Upper lobe of left lung (tissue), 6 donors: ENCODE measurements around the gene KIF21B. TPM values are rescaled to one million over a fixed set of nuclear protein-coding genes. Genes with fewer than 3 reads are reported as not detected.
A peak's percentile ranks its signal among the peaks of the same experiment; 100 is the strongest.

Source experiments
- ATAC-seq, 2 donors: fragments of 200-7000 bp; cut with Tn5 transposase; one replicate each; pipeline ENCODE4 v1.9.1; 2022; ENCODE audit warnings: mild to moderate bottlenecking in 2 of 2, moderate library complexity in 2 of 2; ENCODE audit not compliant: low FRiP score in 2 of 2
- DNase-seq, 2 donors: peaks; one replicate each; pipeline ENCODE4 v3.0.0-alpha.2; 2019 to 2020
- H3K27ac ChIP-seq, 4 donors: fragments of 200-600 bp; sonication (generic); one replicate each; pipeline ENCODE4 v1.5.1; 2016 to 2019
- H3K27me3 ChIP-seq, 4 donors: fragments of 200-600 bp; sonication (generic); one replicate each; pipeline ENCODE4 v1.5.1; 2017 to 2019
- H3K36me3 ChIP-seq, 4 donors: fragments of 200-600 bp; sonication (generic); one replicate each; pipeline ENCODE4 v1.5.1; 2016 to 2019
- H3K4me1 ChIP-seq, 4 donors: fragments of 200-600 bp; sonication (generic); one replicate each; pipeline ENCODE4 v1.5.1; 2018 to 2019
- H3K4me3 ChIP-seq, 4 donors: fragments of 200-600 bp; sonication (generic); one replicate each; pipeline ENCODE4 v1.5.1; 2017 to 2019; ENCODE audit warnings: mild to moderate bottlenecking in 2 of 4, moderate library complexity in 1 of 4
- H3K9me3 ChIP-seq, 4 donors: fragments of 200-600 bp; sonication (generic); one replicate each; pipeline ENCODE4 v1.5.1; 2018 to 2019
- EP300 ChIP-seq, 4 donors: sonication (generic); formaldehyde crosslinking; IDR thresholded peaks; one replicate each; pipeline ENCODE4 v1.5.1; 2017; ENCODE audit warnings: antibody characterized with exemption in 4 of 4, control low read depth in 2 of 4
- POLR2A ChIP-seq, 4 donors: fragments of 450-650 bp; IDR thresholded peaks; one replicate each; pipeline ENCODE4 v1.5.1; 2016 to 2017; ENCODE audit warnings: antibody characterized with exemption in 4 of 4, mild to moderate bottlenecking in 2 of 4
- POLR2AphosphoS5 ChIP-seq, 2 donors: sonication (generic); formaldehyde crosslinking; IDR thresholded peaks; one replicate each; pipeline ENCODE4 v1.5.1; 2017; ENCODE audit warnings: antibody characterized with exemption in 2 of 2
- WGBS, 2 donors: methylation state at CpG; one replicate each; pipeline ENCODE4 v1.1.5; 2017 to 2018; 5-methylcytosine and 5-hydroxymethylcytosine counted together
- total RNA-seq, 6 donors: library from RNA; depleted of rRNA in 4 of 6; stranded (reverse); fragments of >200 nt in 4 of 6; gene quantifications; one replicate each; pipeline versions ENCODE4 v1.1.0 to v1.2.1, GENCODE V29; 2016 to 2021
- TF ChIP-seq, protein P1 (sequence below), 6 experiments: fragments of 450-650 bp in 4 of 6; fragments of 200-600 bp in 2 of 6; sonication (generic) in 2 of 6; IDR thresholded peaks; one replicate each; pipeline ENCODE4 v1.5.1; 2016 to 2019; ENCODE audit warnings: antibody characterized with exemption in 6 of 6
- donor health status: DM: no; HTN: no; CAD: no; lungs with moderate emphysema.
- donor health status: DM: no; HTN: yes; CAD: no; lungs with severe emphysema.

Gene KIF21B
- total RNA-seq, 6 donors from 2014 or later = 3.6 to 18.9 (median 6.1) TPM

DNA sequence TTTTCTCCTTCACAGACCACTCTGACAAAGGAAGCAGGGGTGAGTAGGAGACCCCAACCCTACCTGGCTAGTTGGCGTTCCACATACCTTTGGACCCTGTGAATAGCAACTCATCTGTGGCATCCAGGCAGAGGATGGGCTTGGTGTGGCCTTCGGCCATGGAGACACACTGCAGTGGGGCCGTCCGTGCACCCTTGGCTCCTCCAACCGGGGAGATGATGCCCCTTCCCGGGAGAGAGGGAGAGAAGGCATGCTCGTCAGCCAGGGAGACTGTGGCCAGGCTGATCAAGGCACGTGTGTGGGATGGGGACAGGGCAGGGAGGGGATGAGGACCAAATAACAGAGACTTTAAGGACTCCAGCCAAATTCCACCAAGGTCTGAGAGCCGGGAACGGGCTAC lies 42.6 kb downstream of the KIF21B start:
- Histone ChIP-seq H3K4me1 (no peaks in the 10 kb centered on the region), H3K36me3 (peaks cover 0 to 21% (median 7%) of the 10 kb centered on the region in 4 donors), H3K27ac (no peak overlapping the region), H3K9me3 (no peaks in the 10 kb centered on the region), H3K27me3 (no peaks in the 10 kb centered on the region), H3K4me3 (no peak overlapping the region)
- ATAC-seq = no peak
- TF ChIP-seq, protein P1, sequence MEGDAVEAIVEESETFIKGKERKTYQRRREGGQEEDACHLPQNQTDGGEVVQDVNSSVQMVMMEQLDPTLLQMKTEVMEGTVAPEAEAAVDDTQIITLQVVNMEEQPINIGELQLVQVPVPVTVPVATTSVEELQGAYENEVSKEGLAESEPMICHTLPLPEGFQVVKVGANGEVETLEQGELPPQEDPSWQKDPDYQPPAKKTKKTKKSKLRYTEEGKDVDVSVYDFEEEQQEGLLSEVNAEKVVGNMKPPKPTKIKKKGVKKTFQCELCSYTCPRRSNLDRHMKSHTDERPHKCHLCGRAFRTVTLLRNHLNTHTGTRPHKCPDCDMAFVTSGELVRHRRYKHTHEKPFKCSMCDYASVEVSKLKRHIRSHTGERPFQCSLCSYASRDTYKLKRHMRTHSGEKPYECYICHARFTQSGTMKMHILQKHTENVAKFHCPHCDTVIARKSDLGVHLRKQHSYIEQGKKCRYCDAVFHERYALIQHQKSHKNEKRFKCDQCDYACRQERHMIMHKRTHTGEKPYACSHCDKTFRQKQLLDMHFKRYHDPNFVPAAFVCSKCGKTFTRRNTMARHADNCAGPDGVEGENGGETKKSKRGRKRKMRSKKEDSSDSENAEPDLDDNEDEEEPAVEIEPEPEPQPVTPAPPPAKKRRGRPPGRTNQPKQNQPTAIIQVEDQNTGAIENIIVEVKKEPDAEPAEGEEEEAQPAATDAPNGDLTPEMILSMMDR (IDR thresholded peaks at IDR 0.05) = no peak
- TF ChIP-seq EP300 (IDR thresholded peaks at IDR 0.05) (no peak), POLR2A (IDR thresholded peaks at IDR 0.05) (no peak), POLR2AphosphoS5 (IDR thresholded peaks at IDR 0.05) (no peak)
- no peak for DNase-seq
- 89 to 99% methylated on average over 7 to 10 of the region's 10 CpGs for WGBS, 2 donors

DNA sequence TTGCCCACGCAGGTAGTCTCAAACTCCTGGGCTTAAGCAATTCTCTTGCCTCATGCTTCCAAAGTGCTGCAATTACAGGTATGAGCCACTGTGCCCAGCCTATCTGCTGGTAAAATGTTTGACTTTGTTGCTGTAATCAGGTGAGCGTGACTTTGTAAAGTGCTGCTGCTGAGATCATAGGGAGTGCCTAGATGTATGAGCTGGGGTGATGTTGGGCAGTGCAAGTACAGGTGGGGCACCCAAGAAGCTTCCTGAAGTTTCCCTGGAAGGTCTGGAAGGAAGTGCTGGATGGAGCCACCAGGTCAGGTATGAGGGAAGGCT lies 43.1 kb downstream of the KIF21B start:
- no peak for DNase-seq
- no peak overlapping the region for H3K27ac ChIP-seq

DNA sequence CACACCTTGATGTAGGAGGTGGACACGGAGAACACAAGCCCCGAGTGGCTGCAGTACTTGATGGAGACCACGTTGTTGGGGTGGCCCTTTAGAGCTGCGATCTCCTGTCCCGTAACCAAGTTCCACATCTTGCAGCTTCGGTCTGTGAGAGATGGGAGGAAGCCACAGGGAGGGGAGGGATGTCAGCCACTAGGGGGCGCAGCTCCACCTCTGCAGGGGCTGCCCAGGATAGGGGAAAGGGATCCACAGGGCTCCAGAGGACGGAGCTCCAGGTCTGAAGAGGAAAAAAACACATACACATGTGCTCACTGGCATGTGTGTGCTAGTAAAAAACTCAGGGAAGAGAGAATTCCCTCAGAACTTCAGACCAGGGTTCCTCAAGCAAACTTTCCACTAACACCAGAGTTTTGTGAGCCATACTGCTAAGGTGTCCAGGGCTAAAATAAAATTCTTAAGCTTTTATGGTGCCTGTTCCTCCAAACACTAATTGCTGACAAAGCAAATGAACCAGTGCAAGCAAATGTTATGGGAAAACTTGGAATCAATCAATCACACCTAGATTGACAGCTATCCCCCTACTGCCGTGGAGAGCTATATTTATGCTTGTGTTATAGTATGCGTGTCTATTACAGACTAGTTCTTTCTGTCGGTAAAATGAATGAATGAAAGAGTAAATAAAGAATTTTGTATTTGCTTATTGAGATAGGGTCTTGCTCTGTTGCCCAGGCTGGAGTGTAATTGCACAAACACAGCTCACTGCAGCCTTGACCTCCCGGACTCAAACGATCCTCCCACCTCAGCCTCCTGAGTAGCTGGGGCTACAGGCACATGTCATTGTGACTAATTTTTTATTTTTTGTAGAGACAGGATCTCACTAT lies 43.7 kb downstream of the KIF21B start:
- H3K4me1 ChIP-seq = no peaks in the 10 kb centered on the region
- no peak overlapping the region for H3K4me3 ChIP-seq
- DNase-seq (peak in 1 of 2 donors; percentile 45), ATAC-seq (no peak)
- H3K9me3 ChIP-seq = no peaks in the 10 kb centered on the region
- no peaks in the 10 kb centered on the region for H3K27me3 ChIP-seq
- peaks cover 0 to 21% (median 10%) of the 10 kb centered on the region in 4 donors for H3K36me3 ChIP-seq
- TF ChIP-seq POLR2A (IDR thresholded peaks at IDR 0.05) = no peak
- TF ChIP-seq, protein P1 (IDR thresholded peaks at IDR 0.05) = peak; percentile 23 to 53 (median 42)
- TF ChIP-seq EP300 (IDR thresholded peaks at IDR 0.05) = no peak
- TF ChIP-seq POLR2AphosphoS5 (IDR thresholded peaks at IDR 0.05) = no peak
- H3K27ac ChIP-seq = no peak overlapping the region
- WGBS, 2 donors = 85 to 87% methylated on average over 11 to 13 of the region's 13 CpGs

More for the DNA sequence above, 43.1 kb downstream of the KIF21B start:
- Histone ChIP-seq H3K4me1 (no peaks in the 10 kb centered on the region), H3K9me3 (no peaks in the 10 kb centered on the region), H3K27me3 (no peaks in the 10 kb centered on the region), H3K4me3 (no peak overlapping the region), H3K36me3 (peaks cover 0 to 21% (median 7%) of the 10 kb centered on the region in 4 donors)
- no peak for ATAC-seq
- TF ChIP-seq EP300 (IDR thresholded peaks at IDR 0.05) (no peak), POLR2A (IDR thresholded peaks at IDR 0.05) (no peak), POLR2AphosphoS5 (IDR thresholded peaks at IDR 0.05) (no peak)
- TF ChIP-seq, protein P1 (IDR thresholded peaks at IDR 0.05) = no peak
- 86 to 98% methylated on average over 1 to 2 of the region's 2 CpGs for WGBS, 2 donors

DNA sequence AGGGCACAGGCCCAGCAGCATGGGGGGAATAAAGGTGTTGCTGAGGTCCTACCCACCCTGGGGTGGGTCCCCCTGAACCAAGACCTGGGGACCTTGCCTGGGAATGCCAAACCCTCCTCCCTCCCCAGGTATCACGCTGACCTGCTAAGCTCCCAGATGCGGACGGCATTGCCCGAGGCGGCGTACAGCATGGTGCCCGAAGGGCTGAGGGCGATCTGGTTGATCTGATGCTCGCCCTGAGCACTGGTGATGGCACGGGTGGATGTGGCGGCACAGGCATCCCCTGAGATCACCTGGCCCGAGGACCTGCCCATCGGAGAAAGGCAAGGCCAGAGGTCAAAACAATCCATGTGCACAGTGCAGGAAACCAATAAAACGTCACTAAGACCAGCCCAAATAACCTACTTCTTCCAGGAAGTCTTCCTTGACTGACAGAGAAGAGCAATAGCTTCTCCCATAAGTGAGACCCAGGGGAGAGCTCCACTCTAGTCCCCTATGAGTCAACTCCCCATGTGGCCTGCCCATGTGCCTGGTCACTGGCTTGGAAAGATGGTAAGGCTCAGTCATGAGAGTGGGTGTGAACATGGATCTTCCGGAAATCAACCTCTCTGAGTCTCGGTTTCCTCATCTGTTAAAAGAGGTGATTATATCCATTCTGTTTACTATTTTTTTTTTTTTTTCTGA lies 46.3 kb downstream of the KIF21B start:
- Histone ChIP-seq H3K36me3 (peaks cover 0 to 26% (median 11%) of the 10 kb centered on the region in 4 donors), H3K27ac (no peak overlapping the region), H3K9me3 (no peaks in the 10 kb centered on the region), H3K4me3 (no peak overlapping the region), H3K4me1 (peaks cover under 1 to 2% (median 1%) of the 10 kb centered on the region in 4 donors), H3K27me3 (no peaks in the 10 kb centered on the region)
- ATAC-seq = no peak
- TF ChIP-seq POLR2AphosphoS5 (IDR thresholded peaks at IDR 0.05) = no peak
- TF ChIP-seq POLR2A (IDR thresholded peaks at IDR 0.05) = no peak
- TF ChIP-seq EP300 (IDR thresholded peaks at IDR 0.05) = no peak
- TF ChIP-seq, protein P1 (IDR thresholded peaks at IDR 0.05) = no peak
- 96 to 98% methylated on average over 3 to 10 of the region's 16 CpGs for WGBS, 2 donors
- no peak for DNase-seq
